ENCODE data around the gene RAB4A.

Gene RAB4A

DNA sequence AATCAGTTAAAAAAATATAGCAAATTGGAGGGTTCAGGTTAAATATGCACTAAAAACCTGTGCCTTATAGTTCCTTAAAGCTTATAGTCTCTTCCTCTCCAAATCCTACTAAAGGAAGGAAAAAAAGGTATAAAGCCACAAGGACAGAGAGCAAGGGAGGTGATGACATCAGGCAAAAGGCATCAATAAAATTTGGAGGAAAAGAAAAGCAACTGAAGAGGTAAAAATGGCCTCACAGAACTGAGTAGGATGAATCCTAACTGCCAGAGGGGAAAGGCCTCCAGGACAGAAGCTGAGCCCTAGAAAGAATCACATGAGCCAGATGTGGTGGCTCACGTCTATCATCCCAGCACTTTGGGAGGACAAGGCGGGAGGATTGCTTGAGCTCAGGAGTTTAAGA, 63.8 kb downstream of the RAB4A start:
- DNase-seq (ENCODE audit: low read depth): no peak
- no peak overlapping the region for H3K4me3 ChIP-seq (ENCODE audit: low read depth, low read length)
- in situ Hi-C loops (cut with HindIII; ENCODE audit: low sequenced_read_pairs): no loop called here
- no peak for TF ChIP-seq CTCF (IDR thresholded peaks at IDR 0.05; ENCODE audit: low read depth, low read length, missing control alignments)

- in situ Hi-C loops (cut with HindIII; ENCODE audit: low sequenced_read_pairs): no loop called here
- no peak for TF ChIP-seq CTCF (IDR thresholded peaks at IDR 0.05; ENCODE audit: low read depth, low read length, missing control alignments)
- no peak for DNase-seq (ENCODE audit: low read depth)
- no peak overlapping the region for H3K4me3 ChIP-seq (ENCODE audit: low read depth, low read length)
Observed at GRCh38 chr1:229336345-229336744, 65.4 kb downstream of the RAB4A start.

DNA sequence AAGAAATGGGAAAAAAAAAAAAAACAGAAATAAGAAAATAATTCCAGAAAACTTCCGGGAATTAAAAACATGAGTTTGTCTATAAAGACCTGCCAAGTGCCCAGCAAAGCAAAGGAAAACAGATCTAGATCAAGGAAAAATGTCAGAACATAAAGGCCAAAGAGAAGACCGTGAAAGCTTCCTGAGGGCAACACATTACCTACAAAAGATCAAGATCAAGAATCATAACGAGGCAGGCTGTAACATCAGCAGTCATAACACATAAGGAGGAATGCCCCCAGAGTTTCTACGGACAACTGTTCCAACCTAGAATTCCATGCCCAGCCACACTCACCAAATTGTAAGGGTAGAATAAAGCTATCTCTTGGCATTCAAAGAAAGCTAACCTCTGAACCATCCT, 68.2 kb downstream of the RAB4A start:
- H3K4me3 ChIP-seq (ENCODE audit: low read depth, low read length): no peak overlapping the region
- DNase-seq (ENCODE audit: low read depth): no peak
- no peak for TF ChIP-seq CTCF (IDR thresholded peaks at IDR 0.05; ENCODE audit: low read depth, low read length, missing control alignments)
- in situ Hi-C loops (cut with HindIII; ENCODE audit: low sequenced_read_pairs): no loop called here

- in situ Hi-C loops (cut with HindIII; ENCODE audit: low sequenced_read_pairs): no loop called here
- no peak overlapping the region for H3K4me3 ChIP-seq (ENCODE audit: low read depth, low read length)
- no peak for TF ChIP-seq CTCF (IDR thresholded peaks at IDR 0.05; ENCODE audit: low read depth, low read length, missing control alignments)
- DNase-seq (ENCODE audit: low read depth): no peak
Observed at GRCh38 chr1:229339520-229339919, 68.6 kb downstream of the RAB4A start.

DNA sequence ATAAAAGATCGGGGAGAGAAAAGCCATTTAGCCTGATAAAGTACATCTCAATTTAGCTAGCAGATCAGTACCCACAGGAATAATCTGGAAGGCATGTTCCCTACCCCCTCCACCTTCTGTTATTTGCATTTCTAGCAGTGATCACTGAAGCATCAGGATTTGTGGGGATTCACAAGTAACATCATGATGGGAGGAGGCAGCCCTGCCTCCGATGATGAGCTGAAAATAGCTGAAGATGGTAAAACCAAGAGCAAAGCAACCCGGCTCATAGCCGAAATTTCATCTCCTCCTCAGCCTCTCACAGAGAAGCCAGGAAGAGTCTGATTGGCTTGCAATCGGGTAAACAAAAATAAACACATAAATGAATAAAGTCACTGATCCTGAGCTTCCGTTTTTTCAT, 69.6 kb downstream of the RAB4A start:
- no peak for TF ChIP-seq CTCF (IDR thresholded peaks at IDR 0.05; ENCODE audit: low read depth, low read length, missing control alignments)
- in situ Hi-C loops (cut with HindIII; ENCODE audit: low sequenced_read_pairs): loop anchor here (5.0 kb wide), 1 partner anchor 67 kb away; no protein-coding TSS in a partner anchor
- no peak overlapping the region for H3K4me3 ChIP-seq (ENCODE audit: low read depth, low read length)
- DNase-seq (ENCODE audit: low read depth): no peak

DNA sequence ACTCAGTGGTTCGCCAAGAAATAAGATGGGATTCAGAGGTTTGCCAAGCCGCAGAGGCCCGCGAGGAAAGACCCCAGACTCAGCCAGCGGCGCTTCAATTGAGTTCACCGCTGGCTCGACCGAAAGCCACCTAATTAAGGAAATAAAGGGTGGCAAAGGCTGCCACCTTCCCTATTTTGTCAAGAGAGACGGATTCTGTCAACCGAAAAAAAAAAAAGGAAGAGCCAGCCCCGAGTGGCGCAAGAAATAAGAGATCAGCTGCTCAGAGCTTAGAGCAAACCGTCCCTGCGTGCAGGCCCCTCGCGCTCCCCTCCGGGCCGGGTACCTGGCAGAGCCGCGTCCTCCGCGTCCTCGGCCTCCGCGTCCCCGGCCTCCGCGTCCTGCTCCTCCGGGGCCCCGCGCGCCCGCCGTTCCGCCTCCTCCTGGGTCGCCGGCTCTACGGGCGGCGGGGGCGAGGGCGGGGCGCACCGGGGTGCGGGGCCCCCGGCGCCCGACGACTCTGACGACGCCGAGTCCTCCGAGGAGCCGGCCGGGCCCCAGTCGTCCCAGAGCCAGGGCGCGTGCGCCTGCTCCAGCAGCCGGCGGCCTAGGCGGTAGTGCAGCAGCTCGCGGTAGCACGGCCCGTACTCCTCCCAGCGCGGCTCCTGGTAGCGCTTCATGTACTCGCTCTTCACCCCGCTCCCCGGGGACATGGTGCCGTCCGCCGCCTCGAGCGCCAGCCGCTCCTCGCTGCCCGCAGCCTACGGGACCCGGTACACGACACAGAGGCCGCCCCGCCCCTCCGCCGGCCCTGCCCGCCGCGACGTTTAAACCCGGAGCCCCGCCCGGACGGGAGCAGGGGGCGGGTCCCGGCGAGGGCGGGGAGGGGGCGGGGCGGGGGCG, 71.1 kb downstream of the RAB4A start:
- H3K4me3 ChIP-seq (ENCODE audit: low read depth, low read length): peak overlapping the region; percentile 74
- in situ Hi-C loops (cut with HindIII; ENCODE audit: low sequenced_read_pairs): loop anchor here (5.0 kb wide), 1 partner anchor 65 kb away; no protein-coding TSS in a partner anchor
- TF ChIP-seq CTCF (IDR thresholded peaks at IDR 0.05; ENCODE audit: low read depth, low read length, missing control alignments): no peak
- DNase-seq (ENCODE audit: low read depth): peak; percentile 6

Measured in astrocyte of the cerebellum (primary cell).